AG09319 (cell line): ENCODE results near the gene PLA2G15.

Experiments
- DNase-seq: peaks from one replicate; pipeline ENCODE4 v3.0.0-alpha.2; 2010; ENCODE audit warnings: low read depth; ENCODE audit errors: extremely low read depth
- TF ChIP-seq, protein P1 (sequence below): IDR thresholded peaks from 2 replicates; pipeline ENCODE4 v1.5.1; 2011; ENCODE audit warnings: low read depth, mild to moderate bottlenecking, inconsistent platforms, low read length, moderate library complexity

Gene PLA2G15

GRCh38 chr16:68255712-68256111 is 10.5 kb downstream of the PLA2G15 start:
- TF ChIP-seq, protein P1, sequence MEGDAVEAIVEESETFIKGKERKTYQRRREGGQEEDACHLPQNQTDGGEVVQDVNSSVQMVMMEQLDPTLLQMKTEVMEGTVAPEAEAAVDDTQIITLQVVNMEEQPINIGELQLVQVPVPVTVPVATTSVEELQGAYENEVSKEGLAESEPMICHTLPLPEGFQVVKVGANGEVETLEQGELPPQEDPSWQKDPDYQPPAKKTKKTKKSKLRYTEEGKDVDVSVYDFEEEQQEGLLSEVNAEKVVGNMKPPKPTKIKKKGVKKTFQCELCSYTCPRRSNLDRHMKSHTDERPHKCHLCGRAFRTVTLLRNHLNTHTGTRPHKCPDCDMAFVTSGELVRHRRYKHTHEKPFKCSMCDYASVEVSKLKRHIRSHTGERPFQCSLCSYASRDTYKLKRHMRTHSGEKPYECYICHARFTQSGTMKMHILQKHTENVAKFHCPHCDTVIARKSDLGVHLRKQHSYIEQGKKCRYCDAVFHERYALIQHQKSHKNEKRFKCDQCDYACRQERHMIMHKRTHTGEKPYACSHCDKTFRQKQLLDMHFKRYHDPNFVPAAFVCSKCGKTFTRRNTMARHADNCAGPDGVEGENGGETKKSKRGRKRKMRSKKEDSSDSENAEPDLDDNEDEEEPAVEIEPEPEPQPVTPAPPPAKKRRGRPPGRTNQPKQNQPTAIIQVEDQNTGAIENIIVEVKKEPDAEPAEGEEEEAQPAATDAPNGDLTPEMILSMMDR = no peak
- DNase-seq = no peak

- no peak for DNase-seq
- TF ChIP-seq, protein P1 = no peak
These were observed 12.2 kb downstream of the PLA2G15 start for GRCh38 chr16:68257251-68257905.

- TF ChIP-seq, protein P1 = no peak
- no peak for DNase-seq
These were observed 13.0 kb downstream of the PLA2G15 start for GRCh38 chr16:68257906-68258800.

DNA sequence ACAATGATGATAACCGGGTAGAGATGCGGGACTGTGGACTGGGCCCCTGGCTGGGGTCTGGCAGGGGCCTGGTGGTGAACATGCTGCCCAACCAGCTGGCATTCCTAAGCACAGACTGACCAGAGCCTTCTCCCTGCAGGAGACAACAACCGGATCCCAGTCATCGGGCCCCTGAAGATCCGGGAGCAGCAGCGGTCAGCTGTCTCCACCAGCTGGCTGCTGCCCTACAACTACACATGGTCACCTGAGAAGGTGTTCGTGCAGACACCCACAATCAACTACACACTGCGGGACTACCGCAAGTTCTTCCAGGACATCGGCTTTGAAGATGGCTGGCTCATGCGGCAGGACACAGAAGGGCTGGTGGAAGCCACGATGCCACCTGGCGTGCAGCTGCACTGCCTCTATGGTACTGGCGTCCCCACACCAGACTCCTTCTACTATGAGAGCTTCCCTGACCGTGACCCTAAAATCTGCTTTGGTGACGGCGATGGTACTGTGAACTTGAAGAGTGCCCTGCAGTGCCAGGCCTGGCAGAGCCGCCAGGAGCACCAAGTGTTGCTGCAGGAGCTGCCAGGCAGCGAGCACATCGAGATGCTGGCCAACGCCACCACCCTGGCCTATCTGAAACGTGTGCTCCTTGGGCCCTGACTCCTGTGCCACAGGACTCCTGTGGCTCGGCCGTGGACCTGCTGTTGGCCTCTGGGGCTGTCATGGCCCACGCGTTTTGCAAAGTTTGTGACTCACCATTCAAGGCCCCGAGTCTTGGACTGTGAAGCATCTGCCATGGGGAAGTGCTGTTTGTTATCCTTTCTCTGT is 14.0 kb downstream of the PLA2G15 start:
- DNase-seq = no peak
- TF ChIP-seq, protein P1 = no peak

DNA sequence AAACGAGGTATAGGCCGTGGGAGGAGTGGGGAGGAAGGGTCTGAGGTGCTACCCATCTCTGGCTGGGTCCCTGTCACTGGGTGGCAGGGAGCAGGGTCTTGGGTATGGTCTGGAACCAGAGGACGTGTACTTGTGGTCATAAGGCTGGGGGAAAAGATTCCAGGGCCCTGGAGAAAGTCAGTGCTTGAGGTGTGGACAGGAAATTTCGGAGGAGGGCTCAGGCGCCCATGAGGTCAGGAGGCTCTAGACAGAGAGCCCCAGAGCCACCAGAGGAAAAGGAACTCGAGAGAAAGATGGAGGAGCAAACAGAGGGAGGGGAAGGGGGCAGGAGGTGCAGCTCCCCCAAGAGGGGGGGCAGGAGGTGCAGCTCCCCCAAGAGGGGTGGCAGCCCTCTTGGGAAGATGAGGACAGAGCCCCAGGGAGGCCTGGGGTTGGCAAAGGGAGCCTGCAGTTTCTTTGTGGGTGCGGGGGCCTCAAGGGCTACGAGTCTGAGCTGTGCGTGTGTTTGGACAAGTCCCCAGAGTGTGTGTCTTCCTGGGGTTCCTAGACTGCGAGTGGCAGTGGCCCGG is 18.5 kb downstream of the PLA2G15 start:
- TF ChIP-seq, protein P1 = no peak
- DNase-seq = no peak

DNA sequence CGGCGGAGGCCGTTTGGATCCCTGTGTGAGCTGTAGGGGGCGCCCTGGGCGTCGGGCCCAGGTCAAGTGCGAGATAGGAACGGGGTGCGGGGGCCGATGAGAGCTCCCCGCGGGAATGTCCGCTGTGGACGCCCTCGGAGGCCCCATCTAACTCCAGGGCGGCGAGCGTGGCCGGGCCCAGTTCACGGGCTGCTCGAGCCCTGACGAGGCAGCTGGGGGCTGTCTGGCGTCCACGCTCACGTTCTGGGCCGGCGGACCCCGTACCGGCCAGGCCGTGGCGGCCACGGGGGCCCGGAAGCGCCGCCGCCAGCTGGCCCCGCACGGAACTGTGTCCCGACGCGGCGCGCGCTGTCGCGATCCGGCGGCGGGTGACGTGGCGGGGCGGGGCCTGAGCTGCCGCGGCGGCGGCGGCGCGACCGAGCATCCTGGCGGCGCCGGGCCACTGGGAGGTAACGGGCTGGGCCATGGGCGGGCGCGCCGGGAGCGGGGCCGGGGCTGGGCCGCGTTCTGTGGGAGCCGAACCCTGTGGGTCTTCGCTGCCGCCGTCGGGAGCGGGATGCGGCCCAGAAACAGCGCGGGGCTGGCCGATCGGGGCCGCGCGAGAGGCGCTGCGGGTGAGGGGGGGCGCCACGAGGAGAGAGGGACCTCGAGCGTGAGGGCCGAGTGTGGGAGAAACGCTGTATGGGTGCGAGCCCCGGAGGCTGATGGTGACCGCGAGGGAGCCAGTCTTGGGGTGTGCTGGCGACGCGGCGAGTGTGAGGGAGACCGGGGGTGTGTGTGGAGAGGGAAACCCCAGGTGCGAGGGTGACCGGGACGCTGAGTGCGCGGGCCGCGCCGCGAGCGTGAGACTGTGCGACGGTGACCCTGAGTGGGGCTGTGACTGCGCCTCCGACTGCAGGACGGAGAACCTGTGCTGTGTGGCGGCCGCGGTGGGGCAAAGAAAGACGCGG is 19.2 kb downstream of the PLA2G15 start, which contains the start of gene SLC7A6:
SLC7A6 (plus strand) TSS at position 399 of the 950 bp plus-strand sequence. CDS start 10,201 bp downstream, outside the sequence.
- TF ChIP-seq, protein P1 = peak; percentile 73
- no peak for DNase-seq
